ENCODE results near the gene XPO4.
A peak's percentile ranks its signal among the peaks of the same experiment; 100 is the strongest.

GRCh38 chr13:20728579-20729311 lies 173.8 kb downstream of the XPO4 start:
- TF ChIP-seq POLR2AphosphoS5 (IDR thresholded peaks at IDR 0.05) (peak in 1 of 3 donors; percentile 17), POLR2A (IDR thresholded peaks at IDR 0.05) (no peak)
- TF ChIP-seq, protein P1, sequence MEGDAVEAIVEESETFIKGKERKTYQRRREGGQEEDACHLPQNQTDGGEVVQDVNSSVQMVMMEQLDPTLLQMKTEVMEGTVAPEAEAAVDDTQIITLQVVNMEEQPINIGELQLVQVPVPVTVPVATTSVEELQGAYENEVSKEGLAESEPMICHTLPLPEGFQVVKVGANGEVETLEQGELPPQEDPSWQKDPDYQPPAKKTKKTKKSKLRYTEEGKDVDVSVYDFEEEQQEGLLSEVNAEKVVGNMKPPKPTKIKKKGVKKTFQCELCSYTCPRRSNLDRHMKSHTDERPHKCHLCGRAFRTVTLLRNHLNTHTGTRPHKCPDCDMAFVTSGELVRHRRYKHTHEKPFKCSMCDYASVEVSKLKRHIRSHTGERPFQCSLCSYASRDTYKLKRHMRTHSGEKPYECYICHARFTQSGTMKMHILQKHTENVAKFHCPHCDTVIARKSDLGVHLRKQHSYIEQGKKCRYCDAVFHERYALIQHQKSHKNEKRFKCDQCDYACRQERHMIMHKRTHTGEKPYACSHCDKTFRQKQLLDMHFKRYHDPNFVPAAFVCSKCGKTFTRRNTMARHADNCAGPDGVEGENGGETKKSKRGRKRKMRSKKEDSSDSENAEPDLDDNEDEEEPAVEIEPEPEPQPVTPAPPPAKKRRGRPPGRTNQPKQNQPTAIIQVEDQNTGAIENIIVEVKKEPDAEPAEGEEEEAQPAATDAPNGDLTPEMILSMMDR (IDR thresholded peaks at IDR 0.05), result no peak
